ENCODE results near the gene FAM181A. TPM values are rescaled to one million over a fixed set of nuclear protein-coding genes. Genes with fewer than 3 reads are reported as not detected.

FAM181A gene
- total RNA-seq, 1 donor from 2014 or later = not detected

GRCh38 chr14:93915800-93916199 lies 11.3 kb upstream of the FAM181A start:
- Histone ChIP-seq H3K9me3 (ENCODE audit: low read depth) (no peaks in the 10 kb centered on the region), H3K4me1 (no peaks in the 10 kb centered on the region), H3K4me2 (no peak overlapping the region), H3K36me3 (no peaks in the 10 kb centered on the region), H4K20me1 (ENCODE audit: low read depth) (no peaks in the 10 kb centered on the region), H3F3A (ENCODE audit: low read depth) (no peaks in the 10 kb centered on the region), H3K4me3 (no peak overlapping the region), H3K79me2 (ENCODE audit: low read depth) (no peaks in the 10 kb centered on the region), H3K27ac (no peak overlapping the region), H2AFZ (replicated peaks) (no peak overlapping the region), H3K27me3 (no peaks in the 10 kb centered on the region), H3K9ac (no peak overlapping the region)
- Mint-ChIP-seq H3K36me3 (peaks cover 7% of the 10 kb centered on the region), H3K27me3 (ENCODE audit: insufficient read depth, low read depth) (peaks cover 12% of the 10 kb centered on the region), H3K4me1 (no peaks in the 10 kb centered on the region), H3K4me3 (no peak overlapping the region), H3K9me3 (peaks cover 10% of the 10 kb centered on the region), H3K27ac (no peak overlapping the region)
- no peak for DNase-seq (ENCODE audit: low spot score)
- TF ChIP-seq CTCF (IDR thresholded peaks at IDR 0.05) (no peak), EZH2phosphoT487 (IDR thresholded peaks at IDR 0.05) (no peak), EZH2 (IDR thresholded peaks at IDR 0.05) (no peak)

- Histone ChIP-seq H3K9ac (no peak overlapping the region), H3F3A (ENCODE audit: low read depth) (no peaks in the 10 kb centered on the region), H3K9me3 (ENCODE audit: low read depth) (no peaks in the 10 kb centered on the region), H4K20me1 (ENCODE audit: low read depth) (no peaks in the 10 kb centered on the region), H2AFZ (replicated peaks) (no peak overlapping the region), H3K36me3 (no peaks in the 10 kb centered on the region), H3K27ac (no peak overlapping the region), H3K4me3 (no peak overlapping the region), H3K27me3 (no peaks in the 10 kb centered on the region), H3K79me2 (ENCODE audit: low read depth) (no peaks in the 10 kb centered on the region), H3K4me2 (no peak overlapping the region), H3K4me1 (no peaks in the 10 kb centered on the region)
- no peak overlapping the region for H3K4me3 Mint-ChIP-seq
- H3K27ac Mint-ChIP-seq = no peak overlapping the region
- peaks cover 13% of the 10 kb centered on the region for H3K27me3 Mint-ChIP-seq (ENCODE audit: insufficient read depth, low read depth)
- H3K36me3 Mint-ChIP-seq = peaks cover 9% of the 10 kb centered on the region
- H3K4me1 Mint-ChIP-seq = peaks cover 3% of the 10 kb centered on the region
- no peak for DNase-seq (ENCODE audit: low spot score)
- no peak for TF ChIP-seq CTCF (IDR thresholded peaks at IDR 0.05)
- TF ChIP-seq EZH2 (IDR thresholded peaks at IDR 0.05) = no peak
- TF ChIP-seq EZH2phosphoT487 (IDR thresholded peaks at IDR 0.05) = no peak
- peaks cover 10% of the 10 kb centered on the region for H3K9me3 Mint-ChIP-seq
Measured at GRCh38 chr14:93916498-93916897, 10.6 kb upstream of the FAM181A start.

GRCh38 chr14:93917141-93917540 lies 10.0 kb upstream of the FAM181A start:
- Histone ChIP-seq H3K4me2 (no peak overlapping the region), H3K27me3 (no peaks in the 10 kb centered on the region), H4K20me1 (ENCODE audit: low read depth) (no peaks in the 10 kb centered on the region), H3K36me3 (no peaks in the 10 kb centered on the region), H3K9ac (no peak overlapping the region), H3F3A (ENCODE audit: low read depth) (no peaks in the 10 kb centered on the region), H3K4me3 (no peak overlapping the region), H3K9me3 (ENCODE audit: low read depth) (no peaks in the 10 kb centered on the region), H3K4me1 (no peaks in the 10 kb centered on the region), H2AFZ (replicated peaks) (no peak overlapping the region), H3K79me2 (ENCODE audit: low read depth) (no peaks in the 10 kb centered on the region), H3K27ac (no peak overlapping the region)
- TF ChIP-seq EZH2 (IDR thresholded peaks at IDR 0.05) (no peak), EZH2phosphoT487 (IDR thresholded peaks at IDR 0.05) (no peak), CTCF (IDR thresholded peaks at IDR 0.05) (no peak)
- peak overlapping the region; percentile 58 for H3K27ac Mint-ChIP-seq
- peaks cover 10% of the 10 kb centered on the region for H3K9me3 Mint-ChIP-seq
- H3K36me3 Mint-ChIP-seq = peaks cover 12% of the 10 kb centered on the region
- no peak for DNase-seq (ENCODE audit: low spot score)
- no peak overlapping the region for H3K4me3 Mint-ChIP-seq
- peaks cover 8% of the 10 kb centered on the region for H3K4me1 Mint-ChIP-seq
- H3K27me3 Mint-ChIP-seq (ENCODE audit: insufficient read depth, low read depth) = peaks cover 13% of the 10 kb centered on the region
